Endodermal cell (in vitro differentiated cells): ENCODE measurements around the gene ZDHHC14. TPM values are rescaled to one million over a fixed set of nuclear protein-coding genes. Genes with fewer than 3 reads are reported as not detected.

ENCODE experiments used
- DNase-seq: peaks from one replicate; pipeline ENCODE4 v3.0.0-alpha.2; 2017
- H3K27ac ChIP-seq: 2 replicates; pipeline ENCODE4 v1.5.1; 2013; ENCODE audit warnings: mild to moderate bottlenecking, low read depth, low read length, moderate library complexity
- H3K27me3 ChIP-seq: 2 replicates; pipeline ENCODE4 v1.6.1; 2013; ENCODE audit warnings: mild to moderate bottlenecking, low read length, moderate library complexity; ENCODE audit not compliant: insufficient read depth, control insufficient read depth, poor library complexity, severe bottlenecking
- H3K36me3 ChIP-seq: 2 replicates; pipeline ENCODE4 v1.7.0; 2013; ENCODE audit warnings: mild to moderate bottlenecking, low read length, moderate library complexity; ENCODE audit not compliant: control insufficient read depth, insufficient read depth
- H3K4me1 ChIP-seq: one replicate; pipeline ENCODE4 v1.7.0; 2013; ENCODE audit warnings: low read length; ENCODE audit not compliant: control insufficient read depth, insufficient read depth
- H3K4me3 ChIP-seq: 2 replicates; pipeline ENCODE4 v1.5.1; 2013; ENCODE audit warnings: mild to moderate bottlenecking, low read length, moderate library complexity
- H3K9ac ChIP-seq: 2 replicates; pipeline ENCODE4 v1.6.1; 2013; ENCODE audit warnings: mild to moderate bottlenecking, low read length, moderate library complexity; ENCODE audit not compliant: poor library complexity, severe bottlenecking; ENCODE audit errors: extremely low read depth
- H3K9me3 ChIP-seq: 2 replicates; pipeline ENCODE4 v1.6.1; 2013; ENCODE audit warnings: mild to moderate bottlenecking, low read length, moderate library complexity; ENCODE audit not compliant: control insufficient read depth
- H3K27ac Mint-ChIP-seq: 2 replicates; pipeline ENCODE4 v1.8.0; 2020; ENCODE audit warnings: mixed read lengths
- H3K27me3 Mint-ChIP-seq: 2 replicates; pipeline ENCODE4 v1.8.0; 2021; ENCODE audit warnings: mild to moderate bottlenecking, mixed read lengths; ENCODE audit not compliant: insufficient read depth
- H3K36me3 Mint-ChIP-seq: 2 replicates; pipeline ENCODE4 v1.8.0; 2020; ENCODE audit warnings: low read depth, mixed read lengths
- H3K4me1 Mint-ChIP-seq: 2 replicates; pipeline ENCODE4 v1.8.0; 2020; ENCODE audit warnings: mixed read lengths
- H3K4me3 Mint-ChIP-seq: 2 replicates; pipeline ENCODE4 v1.8.0; 2020; ENCODE audit warnings: mild to moderate bottlenecking, moderate library complexity, mixed read lengths
- H3K9me3 Mint-ChIP-seq: 2 replicates; pipeline ENCODE4 v1.8.0; 2020; ENCODE audit warnings: mild to moderate bottlenecking, mixed read lengths
- WGBS, 2 experiments: methylation state at CpG; one replicate each; pipeline versions ENCODE4 v1.1.5 to v1.1.7; 2013; ENCODE audit warnings: missing lambda C conversion rate in 2 of 2, mixed read lengths in 1 of 2; ENCODE audit not compliant: insufficient coverage in 1 of 2, insufficient read length in 1 of 2; 5-methylcytosine and 5-hydroxymethylcytosine counted together
- total RNA-seq, 2 donors: library from RNA; stranded (reverse); fragmentation: NEBNext Ultra II Directional in 1 of 2; extraction: Animal tissue kit (Norgen Biotek cat#: 25700) in 1 of 2; gene quantifications; 2 replicates in 1 of 2; 3 replicates in 1 of 2; pipeline ENCODE4 v1.2.1, GENCODE V29; 2021
- TF ChIP-seq, protein P1 (sequence below): fragments of 200-600 bp; sonication (generic); conservative IDR thresholded peaks from 2 replicates; pipeline ENCODE4 v1.5.0; 2021; ENCODE audit warnings: antibody characterized with exemption, mild to moderate bottlenecking

The ZDHHC14 gene
- total RNA-seq, 2 donors from 2014 or later: 2.3 to 4.5 TPM

DNA sequence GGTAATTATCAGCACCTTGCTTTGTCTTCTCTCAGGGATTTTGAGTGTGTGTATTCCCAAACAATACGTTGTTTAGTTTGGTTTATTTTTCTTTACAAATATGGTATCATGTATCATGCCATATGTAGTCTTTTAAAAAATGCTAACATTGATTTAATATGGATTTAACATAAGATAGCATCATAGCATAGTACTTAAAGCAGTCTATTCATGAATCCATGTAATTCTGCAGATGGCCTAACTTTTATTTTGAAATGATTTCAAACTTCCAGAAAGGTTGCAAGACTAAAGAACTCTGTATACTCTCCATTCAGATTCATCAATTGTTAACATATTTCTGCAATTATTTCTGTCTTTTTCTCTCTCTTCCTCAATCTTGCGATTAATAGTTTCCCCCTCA lies 7.9 kb downstream of the ZDHHC14 start:
- no peak overlapping the region for H3K27ac Mint-ChIP-seq
- H3K9me3 Mint-ChIP-seq: peaks cover 19% of the 10 kb centered on the region
- peaks cover 27% of the 10 kb centered on the region for H3K9me3 ChIP-seq

DNA sequence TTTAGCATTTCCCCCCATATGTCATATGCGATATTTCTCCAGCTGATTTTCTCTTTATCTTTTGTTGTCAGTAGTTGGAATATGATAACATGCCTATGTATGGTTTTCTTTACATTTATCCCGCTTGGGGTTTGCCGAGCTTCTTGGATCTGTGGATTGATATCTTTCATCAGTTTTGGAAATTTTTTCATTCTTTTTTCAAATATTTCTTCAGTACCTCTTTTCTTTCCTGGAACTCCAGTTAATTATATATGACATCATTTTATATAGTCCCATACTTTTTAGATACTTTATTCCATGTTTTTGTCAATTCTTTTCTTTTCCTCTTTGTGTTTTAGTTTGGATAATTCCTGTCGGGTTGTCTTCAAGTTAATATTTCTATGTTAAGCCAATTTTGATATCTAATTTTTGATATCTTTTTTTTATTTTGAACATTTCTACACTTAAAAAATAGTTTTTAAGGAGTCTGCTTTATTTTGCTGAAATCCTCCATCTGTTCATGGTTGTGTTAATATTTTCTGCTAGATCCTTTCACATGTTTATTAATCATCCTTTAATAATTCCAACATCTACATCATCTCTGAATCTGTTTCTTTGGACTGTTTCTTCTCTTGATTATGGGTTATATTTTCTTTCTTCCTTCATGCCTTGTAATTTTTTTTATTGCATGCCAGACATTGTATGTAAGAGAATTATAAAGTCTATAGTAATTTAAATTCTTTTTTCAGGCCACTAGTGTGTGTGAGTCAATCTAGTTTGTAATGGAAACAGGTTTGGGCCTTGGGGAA lies 9.5 kb downstream of the ZDHHC14 start:
- no peak overlapping the region for H3K4me3 Mint-ChIP-seq

More for the DNA sequence above, 7.9 kb downstream of the ZDHHC14 start:
- Mint-ChIP-seq H3K4me3 (no peak overlapping the region), H3K27me3 (peaks cover 7% of the 10 kb centered on the region), H3K36me3 (peaks cover 2% of the 10 kb centered on the region), H3K4me1 (peaks cover 6% of the 10 kb centered on the region)
- peaks cover 4% of the 10 kb centered on the region for H3K4me1 ChIP-seq
- DNase-seq: no peak
- H3K4me3 ChIP-seq: no peak overlapping the region
- TF ChIP-seq, protein P1, sequence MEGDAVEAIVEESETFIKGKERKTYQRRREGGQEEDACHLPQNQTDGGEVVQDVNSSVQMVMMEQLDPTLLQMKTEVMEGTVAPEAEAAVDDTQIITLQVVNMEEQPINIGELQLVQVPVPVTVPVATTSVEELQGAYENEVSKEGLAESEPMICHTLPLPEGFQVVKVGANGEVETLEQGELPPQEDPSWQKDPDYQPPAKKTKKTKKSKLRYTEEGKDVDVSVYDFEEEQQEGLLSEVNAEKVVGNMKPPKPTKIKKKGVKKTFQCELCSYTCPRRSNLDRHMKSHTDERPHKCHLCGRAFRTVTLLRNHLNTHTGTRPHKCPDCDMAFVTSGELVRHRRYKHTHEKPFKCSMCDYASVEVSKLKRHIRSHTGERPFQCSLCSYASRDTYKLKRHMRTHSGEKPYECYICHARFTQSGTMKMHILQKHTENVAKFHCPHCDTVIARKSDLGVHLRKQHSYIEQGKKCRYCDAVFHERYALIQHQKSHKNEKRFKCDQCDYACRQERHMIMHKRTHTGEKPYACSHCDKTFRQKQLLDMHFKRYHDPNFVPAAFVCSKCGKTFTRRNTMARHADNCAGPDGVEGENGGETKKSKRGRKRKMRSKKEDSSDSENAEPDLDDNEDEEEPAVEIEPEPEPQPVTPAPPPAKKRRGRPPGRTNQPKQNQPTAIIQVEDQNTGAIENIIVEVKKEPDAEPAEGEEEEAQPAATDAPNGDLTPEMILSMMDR: no peak
- no peaks in the 10 kb centered on the region for H3K36me3 ChIP-seq
- 90 to 100% methylated on average over 1 of the region's 2 CpGs for WGBS, 2 experiments
- no peak overlapping the region for H3K9ac ChIP-seq
- H3K27me3 ChIP-seq: peaks cover 3% of the 10 kb centered on the region
- no peak overlapping the region for H3K27ac ChIP-seq

GRCh38 chr6:157392927-157393668 lies 12.1 kb downstream of the ZDHHC14 start:
- WGBS, 2 experiments: 81 to 90% methylated on average over 8 to 14 of the region's 14 CpGs
- DNase-seq: no peak
- peaks cover 4% of the 10 kb centered on the region for H3K4me1 ChIP-seq
- no peak overlapping the region for H3K4me3 ChIP-seq
- TF ChIP-seq, protein P1: no peak
- Mint-ChIP-seq H3K4me1 (peaks cover 6% of the 10 kb centered on the region), H3K27me3 (no peaks in the 10 kb centered on the region), H3K4me3 (no peak overlapping the region), H3K9me3 (peaks cover 19% of the 10 kb centered on the region), H3K27ac (no peak overlapping the region), H3K36me3 (peaks cover 2% of the 10 kb centered on the region)
- no peak overlapping the region for H3K9ac ChIP-seq
- H3K27me3 ChIP-seq: no peaks in the 10 kb centered on the region
- no peaks in the 10 kb centered on the region for H3K36me3 ChIP-seq
- H3K9me3 ChIP-seq: peaks cover 27% of the 10 kb centered on the region
- no peak overlapping the region for H3K27ac ChIP-seq

More for the DNA sequence above, 9.5 kb downstream of the ZDHHC14 start:
- no peaks in the 10 kb centered on the region for H3K27me3 ChIP-seq
- peaks cover 27% of the 10 kb centered on the region for H3K9me3 ChIP-seq
- H3K36me3 ChIP-seq: no peaks in the 10 kb centered on the region
- H3K4me1 ChIP-seq: peaks cover 4% of the 10 kb centered on the region
- H3K9ac ChIP-seq: no peak overlapping the region
- H3K4me1 Mint-ChIP-seq: peaks cover 6% of the 10 kb centered on the region
- H3K27me3 Mint-ChIP-seq: peaks cover 2% of the 10 kb centered on the region
- no peak overlapping the region for H3K27ac Mint-ChIP-seq
- H3K27ac ChIP-seq: no peak overlapping the region
- peaks cover 19% of the 10 kb centered on the region for H3K9me3 Mint-ChIP-seq
- 100% methylated on average over 2 of the region's 4 CpGs; no CpG with 5 or more reads in 1 of the 2 experiments for WGBS, 2 experiments
- TF ChIP-seq, protein P1: no peak
- DNase-seq: no peak
- H3K36me3 Mint-ChIP-seq: peaks cover 2% of the 10 kb centered on the region
- no peak overlapping the region for H3K4me3 ChIP-seq
